Colonic mucosa (tissue), 4 donors: ENCODE data around the gene DENND1B. TPM values are rescaled to one million over a fixed set of nuclear protein-coding genes. Genes with fewer than 3 reads are reported as not detected.

Experiments used
- DNase-seq: peaks from one replicate; pipeline ENCODE4 v3.0.0-alpha.2; 2020
- H3K27ac ChIP-seq: fragments of 200-600 bp; one replicate; pipeline ENCODE4 v1.8.0; 2021
- H3K27me3 ChIP-seq: fragments of 200-600 bp; one replicate; pipeline ENCODE4 v1.8.0; 2021
- H3K36me3 ChIP-seq: fragments of 200-600 bp; one replicate; pipeline ENCODE4 v1.8.0; 2021
- H3K4me1 ChIP-seq: fragments of 200-600 bp; one replicate; pipeline ENCODE4 v1.8.0; 2021; ENCODE audit warnings: mild to moderate bottlenecking
- H3K4me3 ChIP-seq: fragments of 200-600 bp; one replicate; pipeline ENCODE4 v1.8.0; 2021
- H3K9ac ChIP-seq, 2 donors: one replicate each; pipeline ENCODE4 v1.7.0; 2013; ENCODE audit warnings: control low read depth in 2 of 2, low read depth in 2 of 2, low read length in 2 of 2
- H3K9me3 ChIP-seq: fragments of 200-600 bp; one replicate; pipeline ENCODE4 v1.8.0; 2021
- intact Hi-C: fragments of 100-400 bp; cut with DNase I; formaldehyde crosslinking; loops from one replicate; pipeline ENCODE4 v1.14.1; 2022
- total RNA-seq, 2 donors: library from RNA; stranded (reverse); fragmentation: NEBNext Ultra II Directional in 1 of 2; extraction: Animal tissue kit (Norgen Biotek cat#: 25700) in 1 of 2; gene quantifications; one replicate each; pipeline ENCODE4 v1.2.1, GENCODE V29; 2021
- TF ChIP-seq, protein P1 (sequence below): fragments of 200-600 bp; IDR thresholded peaks from one replicate; pipeline ENCODE4 v1.8.0; 2022; ENCODE audit warnings: antibody characterized with exemption, mild to moderate bottlenecking
- donor health status: healthy.
- donor health status: DM: no; HTN: no; CAD: no.
- donor health status: DM: no; HTN: no; CAD: no.

DENND1B gene
- total RNA-seq, 2 donors from 2014 or later = 19.5 to 25.7 TPM

DNA sequence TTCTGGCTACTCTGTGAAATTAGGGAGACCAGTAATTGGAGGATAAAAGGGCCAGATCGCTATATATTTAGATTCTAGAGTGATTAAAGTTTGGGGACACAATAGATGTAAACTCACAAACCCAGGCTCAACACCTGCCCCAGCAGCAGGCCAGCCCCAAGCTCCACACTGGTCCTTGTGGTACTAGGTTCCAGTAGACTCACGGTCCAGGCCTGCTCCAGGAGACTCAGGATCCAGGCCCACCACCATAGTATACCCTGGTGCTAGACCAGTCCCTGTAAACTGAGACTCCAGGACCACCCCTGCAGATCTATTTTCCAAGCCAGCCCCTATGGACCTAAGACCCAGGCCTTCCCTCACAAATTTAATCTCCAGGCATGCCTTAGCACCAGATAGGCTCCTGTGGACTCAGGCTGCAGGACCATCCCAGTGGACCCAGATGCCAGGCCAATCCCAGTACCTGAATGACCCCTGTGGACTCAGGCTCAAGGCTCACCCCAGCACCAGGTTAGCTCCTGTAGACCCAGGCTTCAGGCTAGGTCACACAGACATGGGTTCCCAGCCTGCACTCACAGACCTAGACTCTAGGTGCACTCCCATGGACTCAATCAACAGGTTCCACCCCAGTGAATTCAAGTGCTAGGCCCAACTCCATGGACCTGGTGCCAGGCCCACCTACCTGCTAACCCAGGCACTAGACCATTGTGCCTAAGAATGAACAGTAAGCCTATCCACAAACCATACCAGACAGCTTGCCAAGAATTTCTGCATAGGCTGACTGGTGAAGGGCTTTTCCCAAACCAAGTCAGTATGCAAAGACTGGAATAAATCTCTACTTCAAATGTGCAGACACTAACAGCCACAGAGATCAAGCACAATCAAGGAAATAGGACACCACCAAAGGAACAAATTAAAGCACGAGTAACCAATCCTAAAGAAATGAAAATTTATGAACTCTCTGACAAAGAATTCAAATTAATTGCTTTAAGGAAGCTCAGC is 13.8 kb upstream of the DENND1B start:
- intact Hi-C loops = no loop called here
- Histone ChIP-seq H3K9ac (no peak overlapping the region), H3K27me3 (no peaks in the 10 kb centered on the region), H3K27ac (no peak overlapping the region), H3K4me3 (no peak overlapping the region), H3K36me3 (no peaks in the 10 kb centered on the region), H3K9me3 (no peaks in the 10 kb centered on the region), H3K4me1 (no peaks in the 10 kb centered on the region)
- no peak for DNase-seq
- TF ChIP-seq, protein P1, sequence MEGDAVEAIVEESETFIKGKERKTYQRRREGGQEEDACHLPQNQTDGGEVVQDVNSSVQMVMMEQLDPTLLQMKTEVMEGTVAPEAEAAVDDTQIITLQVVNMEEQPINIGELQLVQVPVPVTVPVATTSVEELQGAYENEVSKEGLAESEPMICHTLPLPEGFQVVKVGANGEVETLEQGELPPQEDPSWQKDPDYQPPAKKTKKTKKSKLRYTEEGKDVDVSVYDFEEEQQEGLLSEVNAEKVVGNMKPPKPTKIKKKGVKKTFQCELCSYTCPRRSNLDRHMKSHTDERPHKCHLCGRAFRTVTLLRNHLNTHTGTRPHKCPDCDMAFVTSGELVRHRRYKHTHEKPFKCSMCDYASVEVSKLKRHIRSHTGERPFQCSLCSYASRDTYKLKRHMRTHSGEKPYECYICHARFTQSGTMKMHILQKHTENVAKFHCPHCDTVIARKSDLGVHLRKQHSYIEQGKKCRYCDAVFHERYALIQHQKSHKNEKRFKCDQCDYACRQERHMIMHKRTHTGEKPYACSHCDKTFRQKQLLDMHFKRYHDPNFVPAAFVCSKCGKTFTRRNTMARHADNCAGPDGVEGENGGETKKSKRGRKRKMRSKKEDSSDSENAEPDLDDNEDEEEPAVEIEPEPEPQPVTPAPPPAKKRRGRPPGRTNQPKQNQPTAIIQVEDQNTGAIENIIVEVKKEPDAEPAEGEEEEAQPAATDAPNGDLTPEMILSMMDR = no peak

GRCh38 chr1:197787623-197788536 is 12.6 kb upstream of the DENND1B start:
- H3K4me1 ChIP-seq = no peaks in the 10 kb centered on the region
- TF ChIP-seq, protein P1 = no peak
- no peak overlapping the region for H3K4me3 ChIP-seq
- DNase-seq = no peak
- intact Hi-C loops = no loop called here
- H3K27me3 ChIP-seq = no peaks in the 10 kb centered on the region
- no peaks in the 10 kb centered on the region for H3K9me3 ChIP-seq
- H3K9ac ChIP-seq = no peak overlapping the region
- H3K36me3 ChIP-seq = no peaks in the 10 kb centered on the region
- H3K27ac ChIP-seq = no peak overlapping the region

DNA sequence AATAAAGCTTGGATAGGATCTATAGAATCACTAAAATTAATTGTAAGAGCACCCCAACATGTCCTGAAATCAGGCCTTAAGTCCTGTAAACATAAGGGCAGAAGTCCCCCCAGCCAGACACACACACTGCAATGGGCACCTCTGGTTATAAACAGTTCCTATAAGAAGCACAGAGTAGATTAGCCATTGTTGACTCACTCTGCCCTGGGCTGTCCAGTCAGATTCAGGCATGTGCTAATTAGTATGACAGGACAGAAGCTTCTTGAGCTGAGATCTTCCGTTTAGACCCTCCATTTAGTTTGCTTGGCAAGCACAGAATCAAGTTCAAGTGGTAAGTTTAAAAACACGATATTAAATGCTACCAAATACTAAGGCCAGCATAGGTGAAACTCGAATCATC is 11.8 kb upstream of the DENND1B start:
- Histone ChIP-seq H3K9me3 (no peaks in the 10 kb centered on the region), H3K4me1 (no peaks in the 10 kb centered on the region), H3K4me3 (no peak overlapping the region), H3K27me3 (no peaks in the 10 kb centered on the region), H3K36me3 (no peaks in the 10 kb centered on the region), H3K9ac (no peak overlapping the region), H3K27ac (no peak overlapping the region)
- DNase-seq = no peak
- TF ChIP-seq, protein P1 = no peak
- intact Hi-C loops = no loop called here

- no peaks in the 10 kb centered on the region for H3K27me3 ChIP-seq
- intact Hi-C loops = no loop called here
- no peak overlapping the region for H3K9ac ChIP-seq
- H3K27ac ChIP-seq = no peak overlapping the region
- TF ChIP-seq, protein P1 = no peak
- no peaks in the 10 kb centered on the region for H3K36me3 ChIP-seq
- DNase-seq = no peak
- H3K4me3 ChIP-seq = no peak overlapping the region
- no peaks in the 10 kb centered on the region for H3K9me3 ChIP-seq
- H3K4me1 ChIP-seq = no peaks in the 10 kb centered on the region
These were observed 11.0 kb upstream of the DENND1B start for GRCh38 chr1:197786280-197786679.

DNA sequence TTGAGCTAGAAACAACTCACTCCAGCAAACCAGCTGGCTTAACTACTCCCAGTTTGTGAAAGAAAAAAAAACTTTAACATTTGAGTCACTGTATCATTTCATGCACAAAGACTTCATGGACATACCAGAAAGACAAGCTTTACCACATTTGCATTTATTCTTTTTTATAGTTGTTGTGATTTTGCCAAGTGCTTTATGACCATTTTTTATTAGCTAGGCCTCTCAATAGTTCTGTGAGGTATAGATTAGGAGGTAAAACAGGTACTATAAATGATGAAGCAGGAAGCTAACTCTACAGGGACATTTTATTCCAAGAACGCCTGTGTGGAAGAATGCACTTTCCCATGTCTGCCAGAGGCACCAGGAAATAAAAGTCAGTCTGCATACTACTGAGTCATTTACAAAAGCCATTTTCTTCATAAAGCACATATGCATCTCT is 8.2 kb upstream of the DENND1B start:
- DNase-seq = peak; percentile 41
- peak overlapping the region in 1 of 2 donors; percentile 69 for H3K9ac ChIP-seq
- no peaks in the 10 kb centered on the region for H3K27me3 ChIP-seq
- intact Hi-C loops = no loop called here
- H3K27ac ChIP-seq = peak overlapping the region; percentile 81
- TF ChIP-seq, protein P1 = no peak
- no peaks in the 10 kb centered on the region for H3K9me3 ChIP-seq
- no peaks in the 10 kb centered on the region for H3K4me1 ChIP-seq
- H3K36me3 ChIP-seq = no peaks in the 10 kb centered on the region
- H3K4me3 ChIP-seq = no peak overlapping the region
